K562 (cell line): ENCODE data around the gene LYPD6B.

ENCODE experiments used
- TF ChIP-seq, protein P1 (sequence below), 2 experiments: fragments of 450-650 bp in 1 of 2; IDR thresholded peaks; 2 replicates each; pipeline ENCODE4 v1.6.1; 2011 to 2017; ENCODE audit warnings: low read depth in 2 of 2, antibody characterized with exemption in 1 of 2, borderline replicate concordance in 1 of 2, low read length in 1 of 2, mild to moderate bottlenecking in 1 of 2, mixed read lengths in 1 of 2; ENCODE audit not compliant: control insufficient read depth in 1 of 2
- TF ChIP-seq, protein P2 (sequence below): fragments of 450-650 bp; formaldehyde crosslinking; IDR thresholded peaks from 2 replicates; pipeline ENCODE4 v1.4.0; 2022; ENCODE audit warnings: missing genetic modification characterization

DNA sequence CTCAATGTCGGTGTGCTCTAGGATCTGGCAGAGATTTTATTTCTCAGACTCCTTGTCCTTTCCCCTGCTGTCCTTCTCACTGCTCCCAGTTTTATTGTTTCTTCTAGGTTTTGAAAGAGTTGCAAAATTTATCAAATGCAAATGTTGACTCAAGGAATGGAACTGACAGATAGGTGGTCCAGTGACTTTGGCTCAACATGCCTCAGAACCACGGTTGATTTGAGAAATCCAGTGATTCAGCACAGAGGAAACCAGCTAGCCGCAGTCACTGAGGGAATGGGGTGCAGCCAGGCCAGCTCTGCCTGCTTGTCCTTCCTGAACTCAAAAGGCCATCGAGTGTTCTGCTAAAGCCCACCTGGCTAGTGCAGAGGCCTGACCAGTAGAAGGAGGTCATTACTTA, 166.2 kb downstream of the LYPD6B start:
- TF ChIP-seq, protein P1, sequence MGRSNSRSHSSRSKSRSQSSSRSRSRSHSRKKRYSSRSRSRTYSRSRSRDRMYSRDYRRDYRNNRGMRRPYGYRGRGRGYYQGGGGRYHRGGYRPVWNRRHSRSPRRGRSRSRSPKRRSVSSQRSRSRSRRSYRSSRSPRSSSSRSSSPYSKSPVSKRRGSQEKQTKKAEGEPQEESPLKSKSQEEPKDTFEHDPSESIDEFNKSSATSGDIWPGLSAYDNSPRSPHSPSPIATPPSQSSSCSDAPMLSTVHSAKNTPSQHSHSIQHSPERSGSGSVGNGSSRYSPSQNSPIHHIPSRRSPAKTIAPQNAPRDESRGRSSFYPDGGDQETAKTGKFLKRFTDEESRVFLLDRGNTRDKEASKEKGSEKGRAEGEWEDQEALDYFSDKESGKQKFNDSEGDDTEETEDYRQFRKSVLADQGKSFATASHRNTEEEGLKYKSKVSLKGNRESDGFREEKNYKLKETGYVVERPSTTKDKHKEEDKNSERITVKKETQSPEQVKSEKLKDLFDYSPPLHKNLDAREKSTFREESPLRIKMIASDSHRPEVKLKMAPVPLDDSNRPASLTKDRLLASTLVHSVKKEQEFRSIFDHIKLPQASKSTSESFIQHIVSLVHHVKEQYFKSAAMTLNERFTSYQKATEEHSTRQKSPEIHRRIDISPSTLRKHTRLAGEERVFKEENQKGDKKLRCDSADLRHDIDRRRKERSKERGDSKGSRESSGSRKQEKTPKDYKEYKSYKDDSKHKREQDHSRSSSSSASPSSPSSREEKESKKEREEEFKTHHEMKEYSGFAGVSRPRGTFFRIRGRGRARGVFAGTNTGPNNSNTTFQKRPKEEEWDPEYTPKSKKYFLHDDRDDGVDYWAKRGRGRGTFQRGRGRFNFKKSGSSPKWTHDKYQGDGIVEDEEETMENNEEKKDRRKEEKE (IDR thresholded peaks at IDR 0.05; ENCODE audit: borderline replicate concordance in 1 of 2, control insufficient read depth in 1 of 2, low read depth in 2 of 2, low read length in 1 of 2) = no peak
- TF ChIP-seq, protein P2, sequence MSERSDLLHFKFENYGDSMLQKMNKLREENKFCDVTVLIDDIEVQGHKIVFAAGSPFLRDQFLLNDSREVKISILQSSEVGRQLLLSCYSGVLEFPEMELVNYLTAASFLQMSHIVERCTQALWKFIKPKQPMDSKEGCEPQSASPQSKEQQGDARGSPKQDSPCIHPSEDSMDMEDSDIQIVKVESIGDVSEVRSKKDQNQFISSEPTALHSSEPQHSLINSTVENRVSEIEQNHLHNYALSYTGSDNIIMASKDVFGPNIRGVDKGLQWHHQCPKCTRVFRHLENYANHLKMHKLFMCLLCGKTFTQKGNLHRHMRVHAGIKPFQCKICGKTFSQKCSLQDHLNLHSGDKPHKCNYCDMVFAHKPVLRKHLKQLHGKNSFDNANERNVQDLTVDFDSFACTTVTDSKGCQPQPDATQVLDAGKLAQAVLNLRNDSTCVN (CRISPR knock-in tag) = no peak
